Measurements from ENCODE around the gene SNX1. TPM values are rescaled to one million over a fixed set of nuclear protein-coding genes. Genes with fewer than 3 reads are reported as not detected.

The SNX1 gene
- total and polyA plus RNA-seq, 2 donors = 36.6 to 85.6 TPM

- H3K4me3 ChIP-seq (ENCODE audit: low read length in 2 of 2) = peak overlapping the region; percentile 11 to 47
- H3K27me3 ChIP-seq (ENCODE audit: control insufficient read depth in 2 of 2, insufficient read depth in 1 of 2, low read length in 1 of 2) = peaks cover 20 to 27% of the 10 kb centered on the region in 2 donors
- H3K27ac ChIP-seq (ENCODE audit: low read depth in 1 of 2, low read length in 1 of 2) = peak overlapping the region in 1 of 2 donors; percentile 9
- H3K4me1 ChIP-seq (ENCODE audit: control insufficient read depth in 2 of 2, insufficient read depth in 2 of 2, low read length in 2 of 2) = peaks cover 25 to 41% of the 10 kb centered on the region in 2 donors
- no peaks in the 10 kb centered on the region for H3K9me3 ChIP-seq (ENCODE audit: control insufficient read depth in 2 of 2, insufficient read depth in 1 of 2, low read length in 1 of 2)
- WGBS = 28% methylated on average over 27 of the region's 27 CpGs
- DNase-seq (ENCODE audit: low read depth in 6 of 9, low spot score in 9 of 9) = peak in 1 of 9 donors; percentile 41
- H3K36me3 ChIP-seq (ENCODE audit: control insufficient read depth in 2 of 2, insufficient read depth in 2 of 2, low read length in 1 of 2) = peaks cover 31 to 39% of the 10 kb centered on the region in 2 donors
Measured at GRCh38 chr15:64152507-64153387, 57.0 kb downstream of the SNX1 start.

- Histone ChIP-seq H3K36me3 (ENCODE audit: control insufficient read depth in 2 of 2, insufficient read depth in 2 of 2, low read length in 1 of 2) (peaks cover 41 to 49% of the 10 kb centered on the region in 2 donors), H3K4me1 (ENCODE audit: control insufficient read depth in 2 of 2, insufficient read depth in 2 of 2, low read length in 2 of 2) (peaks cover 25 to 41% of the 10 kb centered on the region in 2 donors), H3K9me3 (ENCODE audit: control insufficient read depth in 2 of 2, insufficient read depth in 1 of 2, low read length in 1 of 2) (no peaks in the 10 kb centered on the region), H3K27ac (ENCODE audit: low read depth in 1 of 2, low read length in 1 of 2) (peak overlapping the region; percentile 9 to 18), H3K4me3 (ENCODE audit: low read length in 2 of 2) (peak overlapping the region; percentile 2 to 5), H3K27me3 (ENCODE audit: control insufficient read depth in 2 of 2, insufficient read depth in 1 of 2, low read length in 1 of 2) (peaks cover 20 to 27% of the 10 kb centered on the region in 2 donors)
- WGBS = 33% methylated on average over 12 of the region's 12 CpGs
- DNase-seq (ENCODE audit: low read depth in 6 of 9, low spot score in 9 of 9) = peak; percentile 70 to 91 (median 80)
Measured at GRCh38 chr15:64153480-64154367, 57.9 kb downstream of the SNX1 start.

- Histone ChIP-seq H3K36me3 (ENCODE audit: control insufficient read depth in 2 of 2, insufficient read depth in 2 of 2, low read length in 1 of 2) (peaks cover 61 to 68% of the 10 kb centered on the region in 2 donors), H3K9me3 (ENCODE audit: control insufficient read depth in 2 of 2, insufficient read depth in 1 of 2, low read length in 1 of 2) (no peaks in the 10 kb centered on the region), H3K4me3 (ENCODE audit: low read length in 2 of 2) (no peak overlapping the region), H3K4me1 (ENCODE audit: control insufficient read depth in 2 of 2, insufficient read depth in 2 of 2, low read length in 2 of 2) (peaks cover 23 to 36% of the 10 kb centered on the region in 2 donors), H3K27me3 (ENCODE audit: control insufficient read depth in 2 of 2, insufficient read depth in 1 of 2, low read length in 1 of 2) (peaks cover 20 to 25% of the 10 kb centered on the region in 2 donors), H3K27ac (ENCODE audit: low read depth in 1 of 2, low read length in 1 of 2) (no peak overlapping the region)
- 98% methylated on average over 15 of the region's 15 CpGs for WGBS
- no peak for DNase-seq (ENCODE audit: low read depth in 6 of 9, low spot score in 9 of 9)
Measured at GRCh38 chr15:64155802-64156651, 60.2 kb downstream of the SNX1 start.

GRCh38 chr15:64156652-64157331 lies 61.0 kb downstream of the SNX1 start:
- 97% methylated on average over 16 of the region's 16 CpGs for WGBS
- Histone ChIP-seq H3K27ac (ENCODE audit: low read depth in 1 of 2, low read length in 1 of 2) (peak overlapping the region in 1 of 2 donors; percentile 38), H3K4me1 (ENCODE audit: control insufficient read depth in 2 of 2, insufficient read depth in 2 of 2, low read length in 2 of 2) (peaks cover 21 to 38% of the 10 kb centered on the region in 2 donors), H3K36me3 (ENCODE audit: control insufficient read depth in 2 of 2, insufficient read depth in 2 of 2, low read length in 1 of 2) (peaks cover 69 to 72% of the 10 kb centered on the region in 2 donors), H3K4me3 (ENCODE audit: low read length in 2 of 2) (no peak overlapping the region), H3K9me3 (ENCODE audit: control insufficient read depth in 2 of 2, insufficient read depth in 1 of 2, low read length in 1 of 2) (no peaks in the 10 kb centered on the region), H3K27me3 (ENCODE audit: control insufficient read depth in 2 of 2, insufficient read depth in 1 of 2, low read length in 1 of 2) (peaks cover 16 to 17% of the 10 kb centered on the region in 2 donors)
- DNase-seq (ENCODE audit: low read depth in 6 of 9, low spot score in 9 of 9) = no peak

GRCh38 chr15:64157599-64158125 lies 61.9 kb downstream of the SNX1 start:
- H3K4me1 ChIP-seq (ENCODE audit: control insufficient read depth in 2 of 2, insufficient read depth in 2 of 2, low read length in 2 of 2) = peaks cover 17 to 35% of the 10 kb centered on the region in 2 donors
- H3K36me3 ChIP-seq (ENCODE audit: control insufficient read depth in 2 of 2, insufficient read depth in 2 of 2, low read length in 1 of 2) = peaks cover 71 to 72% of the 10 kb centered on the region in 2 donors
- peaks cover 7 to 8% of the 10 kb centered on the region in 2 donors for H3K27me3 ChIP-seq (ENCODE audit: control insufficient read depth in 2 of 2, insufficient read depth in 1 of 2, low read length in 1 of 2)
- H3K27ac ChIP-seq (ENCODE audit: low read depth in 1 of 2, low read length in 1 of 2) = no peak overlapping the region
- WGBS = 98% methylated on average over 1 of the region's 1 CpG
- no peak for DNase-seq (ENCODE audit: low read depth in 6 of 9, low spot score in 9 of 9)
- H3K9me3 ChIP-seq (ENCODE audit: control insufficient read depth in 2 of 2, insufficient read depth in 1 of 2, low read length in 1 of 2) = no peaks in the 10 kb centered on the region
- no peak overlapping the region for H3K4me3 ChIP-seq (ENCODE audit: low read length in 2 of 2)

- Histone ChIP-seq H3K4me3 (ENCODE audit: low read length in 2 of 2) (no peak overlapping the region), H3K9me3 (ENCODE audit: control insufficient read depth in 2 of 2, insufficient read depth in 1 of 2, low read length in 1 of 2) (no peaks in the 10 kb centered on the region), H3K4me1 (ENCODE audit: control insufficient read depth in 2 of 2, insufficient read depth in 2 of 2, low read length in 2 of 2) (peaks cover 10 to 28% of the 10 kb centered on the region in 2 donors), H3K36me3 (ENCODE audit: control insufficient read depth in 2 of 2, insufficient read depth in 2 of 2, low read length in 1 of 2) (peaks cover 71 to 72% of the 10 kb centered on the region in 2 donors), H3K27me3 (ENCODE audit: control insufficient read depth in 2 of 2, insufficient read depth in 1 of 2, low read length in 1 of 2) (no peaks in the 10 kb centered on the region), H3K27ac (ENCODE audit: low read depth in 1 of 2, low read length in 1 of 2) (no peak overlapping the region)
- WGBS = 95% methylated on average over 11 of the region's 11 CpGs
- no peak for DNase-seq (ENCODE audit: low read depth in 6 of 9, low spot score in 9 of 9)
Measured at GRCh38 chr15:64158363-64159134, 62.8 kb downstream of the SNX1 start.

- Histone ChIP-seq H3K36me3 (ENCODE audit: control insufficient read depth in 2 of 2, insufficient read depth in 2 of 2, low read length in 1 of 2) (peaks cover 42 to 48% of the 10 kb centered on the region in 2 donors), H3K4me3 (ENCODE audit: low read length in 2 of 2) (peak overlapping the region; percentile 85 to 94), H3K27ac (ENCODE audit: low read depth in 1 of 2, low read length in 1 of 2) (peak overlapping the region in 1 of 2 donors; percentile 69), H3K4me1 (ENCODE audit: control insufficient read depth in 2 of 2, insufficient read depth in 2 of 2, low read length in 2 of 2) (peaks cover 10 to 29% of the 10 kb centered on the region in 2 donors), H3K27me3 (ENCODE audit: control insufficient read depth in 2 of 2, insufficient read depth in 1 of 2, low read length in 1 of 2) (no peaks in the 10 kb centered on the region), H3K9me3 (ENCODE audit: control insufficient read depth in 2 of 2, insufficient read depth in 1 of 2, low read length in 1 of 2) (no peaks in the 10 kb centered on the region)
- WGBS = 86% methylated on average over 12 of the region's 12 CpGs
- DNase-seq (ENCODE audit: low read depth in 6 of 9, low spot score in 9 of 9) = no peak
Measured at GRCh38 chr15:64161688-64162477, 66.1 kb downstream of the SNX1 start.
